ENCODE results near the gene ACAP1. TPM values are rescaled to one million over a fixed set of nuclear protein-coding genes. Genes with fewer than 3 reads are reported as not detected.

ACAP1 gene
- total and polyA plus RNA-seq, 9 of the 15 experiments (the other 6 are each of a cell fraction or from before 2014, with no cell fraction given): 0.15 to 8.5 (median 2.4) TPM

DNA sequence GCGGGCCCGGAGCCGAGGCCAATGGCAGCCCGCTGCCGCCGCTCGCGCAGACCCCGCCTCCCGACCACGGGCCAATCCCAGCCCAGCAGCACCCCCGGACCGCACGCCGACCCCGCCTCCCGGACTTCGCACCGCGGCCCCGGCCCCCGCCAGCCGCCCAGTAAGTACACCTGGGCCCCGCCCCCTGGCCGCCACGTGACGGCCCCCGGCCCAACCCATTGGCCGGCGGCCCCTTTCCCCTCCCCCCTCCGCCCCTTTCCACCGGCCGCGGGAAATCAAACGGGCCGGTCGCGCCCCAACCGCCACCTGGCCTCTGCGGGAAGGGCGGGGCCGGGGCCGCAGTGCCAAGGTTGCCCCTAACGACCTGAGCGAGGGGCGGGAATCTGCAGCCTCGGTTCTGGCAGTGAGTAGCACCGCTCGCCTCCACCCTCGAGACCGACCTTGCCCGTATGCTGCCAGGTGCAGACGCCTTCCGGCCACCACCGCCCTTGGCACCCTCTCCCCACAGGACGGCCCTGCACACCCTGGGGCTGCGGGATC is 41.6 kb upstream of the ACAP1 start, which contains the start of gene YBX2:
Gene YBX2, minus strand, starts transcription at position 26 of the 540 bp plus-strand sequence. CDS start 139 bp downstream, outside the sequence.
- ATAC-seq (no peak), FAIRE-seq (no peak), DNase-seq (ENCODE audit: extremely low read depth in 1 of 4, low spot score in 3 of 4) (peak in 3 of 4 experiments; percentile 35 to 62 (median 42))
- no TSS peak for BruUV-seq (replicated peaks)
- Histone ChIP-seq H3K27me3 (ENCODE audit: control insufficient read depth in 2 of 2, insufficient read depth in 2 of 2, low read length in 2 of 2) (no peaks in the 10 kb centered on the region), H3K79me2 (ENCODE audit: control insufficient read depth, insufficient read depth, low read length) (no peaks in the 10 kb centered on the region), H2AFZ (ENCODE audit: low read depth, low read length) (no peak within 1 kb of the TSS), H3K36me3 (ENCODE audit: control insufficient read depth, insufficient read depth, low read length) (no peaks in the 10 kb centered on the region), H3K9ac (ENCODE audit: insufficient read depth in 1 of 2, low read depth in 2 of 2, low read length in 2 of 2) (peak within 1 kb of the TSS in 1 of 2 experiments; percentile 74; a peak in 2 of 4 replicates), H4K20me1 (replicated peaks; ENCODE audit: control insufficient read depth, insufficient read depth, low read length) (no peaks in the 10 kb centered on the region), H3K9me3 (replicated peaks; ENCODE audit: control insufficient read depth, insufficient read depth, low read depth, low read length) (no peaks in the 10 kb centered on the region), H3K9me1 (ENCODE audit: control insufficient read depth, insufficient read depth, low read length) (no peaks in the 10 kb centered on the region), H3K27ac (ENCODE audit: extremely low read depth, low read depth, low read length) (no peak within 1 kb of the TSS), H3K4me3 (no peak within 1 kb of the TSS), H3K4me2 (ENCODE audit: insufficient read depth, low read length) (peak within 1 kb of the TSS; percentile 6; the same call in 1 of the 2 replicates), H3K4me1 (replicated peaks in 1 of 2; ENCODE audit: control insufficient read depth in 2 of 2, insufficient read depth in 2 of 2, low read length in 2 of 2) (peaks cover 17 to 47% of the 10 kb centered on the region in 2 experiments)
- WGBS (ENCODE audit: insufficient coverage, low coverage, missing lambda C conversion rate): no CpG with 5 or more reads among the region's 57 CpGs
- in situ Hi-C loops (cut with MboI): no loop called here
- ChIA-PET POLR2A (no interaction called here), CTCF (ENCODE audit: low intra/inter-chr PET ratio) (interaction anchor here (2.5 kb wide), 1 partner anchor 14 kb away, joined by 19 read pairs; the partner anchor contains the start of gene SLC2A4)
- TF ChIP-seq FOXA3 (CRISPR knock-in tag; conservative IDR thresholded peaks at IDR 0.05 in 1 of 2, IDR thresholded peaks at IDR 0.05 in 1 of 2): no peak
- TF ChIP-seq, protein P1, sequence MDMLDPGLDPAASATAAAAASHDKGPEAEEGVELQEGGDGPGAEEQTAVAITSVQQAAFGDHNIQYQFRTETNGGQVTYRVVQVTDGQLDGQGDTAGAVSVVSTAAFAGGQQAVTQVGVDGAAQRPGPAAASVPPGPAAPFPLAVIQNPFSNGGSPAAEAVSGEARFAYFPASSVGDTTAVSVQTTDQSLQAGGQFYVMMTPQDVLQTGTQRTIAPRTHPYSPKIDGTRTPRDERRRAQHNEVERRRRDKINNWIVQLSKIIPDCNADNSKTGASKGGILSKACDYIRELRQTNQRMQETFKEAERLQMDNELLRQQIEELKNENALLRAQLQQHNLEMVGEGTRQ (CRISPR knock-in tag; IDR thresholded peaks at IDR 0.05): peak; percentile 39; the same call in 1 of the 2 replicates
- intact Hi-C loops (cut with micrococcal nuclease): loop anchor here (5.0 kb wide), 1 partner anchor 242 kb away; no protein-coding TSS in a partner anchor

Data from K562 (cell line).